ENCODE data around the gene CDIP1.

The CDIP1 gene

GRCh38 chr16:4495766-4496165 is 42.8 kb downstream of the CDIP1 start:
- ChIA-PET POLR2A (no interaction called here), CTCF (interaction anchor here (1.1 kb wide), 1 partner anchor 11 kb away, joined by 3 read pairs; no protein-coding TSS in a partner anchor)
- no peak overlapping the region for H3K4me3 ChIP-seq (ENCODE audit: low read depth, low read length)
- H3K4me1 ChIP-seq (ENCODE audit: control insufficient read depth, insufficient read depth, low read length): 0 out of 2 replicates have a peak, but pooled peaks cover 3% of the 10 kb centered on the region
- peaks cover 0 to 3% of the 10 kb centered on the region in 2 experiments; a peak in 2 of 3 replicates for H3K36me3 ChIP-seq (ENCODE audit: control insufficient read depth in 2 of 2, insufficient read depth in 1 of 2, low read length in 2 of 2)
- H3K27ac ChIP-seq (ENCODE audit: extremely low read depth, low read depth, low read length): no peak overlapping the region
- TF ChIP-seq ZNF596 (tag by site-specific recombination; IDR thresholded peaks at IDR 0.05) (no peak), ZSCAN4 (tag by site-specific recombination; IDR thresholded peaks at IDR 0.05) (no peak), PBX3 (CRISPR knock-in tag; IDR thresholded peaks at IDR 0.05) (no peak), ZNF24 (tag by site-specific recombination; IDR thresholded peaks at IDR 0.05) (no peak), ZNF544 (tag by site-specific recombination; IDR thresholded peaks at IDR 0.05) (no peak), ZNF621 (tag by site-specific recombination; IDR thresholded peaks at IDR 0.05) (no peak), ZNF350 (tag by site-specific recombination; IDR thresholded peaks at IDR 0.05) (no peak), ZNF157 (tag by site-specific recombination; IDR thresholded peaks at IDR 0.05) (no peak), MYNN (tag by site-specific recombination; IDR thresholded peaks at IDR 0.05; ENCODE audit: borderline replicate concordance) (no peak), ZNF747 (tag by site-specific recombination; IDR thresholded peaks at IDR 0.05) (no peak), ZNF16 (tag by site-specific recombination; IDR thresholded peaks at IDR 0.05; ENCODE audit: low read depth) (no peak), ZNF266 (tag by site-specific recombination; IDR thresholded peaks at IDR 0.05; ENCODE audit: low read depth) (no peak), SP7 (tag by site-specific recombination; IDR thresholded peaks at IDR 0.05) (no peak), ZNF677 (tag by site-specific recombination; IDR thresholded peaks at IDR 0.05) (no peak), ZNF626 (tag by site-specific recombination; IDR thresholded peaks at IDR 0.05) (no peak), ZNF843 (tag by site-specific recombination; IDR thresholded peaks at IDR 0.05) (no peak), ZNF426 (tag by site-specific recombination; IDR thresholded peaks at IDR 0.05) (no peak), ZNF174 (tag by site-specific recombination; IDR thresholded peaks at IDR 0.05) (no peak), ZNF211 (tag by site-specific recombination; IDR thresholded peaks at IDR 0.05; ENCODE audit: low read depth) (no peak), ZFP41 (tag by site-specific recombination; IDR thresholded peaks at IDR 0.05; ENCODE audit: borderline replicate concordance) (no peak)
- no peaks in the 10 kb centered on the region for H3K9me3 ChIP-seq (ENCODE audit: control insufficient read depth, insufficient read depth, low read depth, low read length)

GRCh38 chr16:4494746-4495490 is 43.7 kb downstream of the CDIP1 start:
- 0 out of 2 replicates have a peak, but pooled peaks cover 5% of the 10 kb centered on the region for H3K4me1 ChIP-seq (ENCODE audit: control insufficient read depth, insufficient read depth, low read length)
- ChIA-PET POLR2A (interaction anchor here (0.7 to 0.8 kb wide), 2 partner anchors 19 to 267 kb away, joined by 3 read pairs; partner anchors contain the start of gene HMOX2), CTCF (interaction anchor here (0.6 to 1.5 kb wide), 3 partner anchors 11 to 91 kb away, joined by 3 to 9 read pairs (median 3); no protein-coding TSS in a partner anchor)
- no peak overlapping the region for H3K27ac ChIP-seq (ENCODE audit: extremely low read depth, low read depth, low read length)
- H3K4me3 ChIP-seq (ENCODE audit: low read depth, low read length): no peak overlapping the region
- no peaks in the 10 kb centered on the region for H3K9me3 ChIP-seq (ENCODE audit: control insufficient read depth, insufficient read depth, low read depth, low read length)
- H3K36me3 ChIP-seq (ENCODE audit: control insufficient read depth in 2 of 2, insufficient read depth in 1 of 2, low read length in 2 of 2): peaks cover 0 to 3% of the 10 kb centered on the region in 2 experiments; a peak in 2 of 3 replicates
- no peak for TF ChIP-seq TSHZ1 (tag by site-specific recombination; IDR thresholded peaks at IDR 0.05; ENCODE audit: borderline replicate concordance)
- TF ChIP-seq ZNF544 (tag by site-specific recombination; IDR thresholded peaks at IDR 0.05): no peak
- TF ChIP-seq ZNF624 (tag by site-specific recombination; IDR thresholded peaks at IDR 0.05): no peak
- no peak for TF ChIP-seq KLF8 (tag by site-specific recombination; IDR thresholded peaks at IDR 0.05)
- no peak for TF ChIP-seq ZNF114 (tag by site-specific recombination; IDR thresholded peaks at IDR 0.05)
- TF ChIP-seq ZBTB49 (tag by site-specific recombination; IDR thresholded peaks at IDR 0.05; ENCODE audit: low read depth): no peak
- TF ChIP-seq ZNF830 (tag by site-specific recombination; IDR thresholded peaks at IDR 0.05; ENCODE audit: low read depth): no peak
- TF ChIP-seq ZNF146 (tag by site-specific recombination; IDR thresholded peaks at IDR 0.05): no peak
- no peak for TF ChIP-seq ZBTB21 (tag by site-specific recombination; IDR thresholded peaks at IDR 0.05)
